Large intestine (tissue), 3 donors: ENCODE results near the gene DRC3. TPM values are rescaled to one million over a fixed set of nuclear protein-coding genes. Genes with fewer than 3 reads are reported as not detected.

ENCODE experiments used
- DNase-seq, 2 donors: peaks; one replicate each; pipeline versions ENCODE4 v3.0.0 to v3.0.0-alpha.2; 2013
- H3K27ac ChIP-seq: one replicate; pipeline ENCODE4 v1.5.1; 2013; ENCODE audit warnings: low read length
- H3K27me3 ChIP-seq: 2 replicates; pipeline ENCODE4 v1.6.1; 2013; ENCODE audit warnings: low read length; ENCODE audit not compliant: control insufficient read depth, insufficient read depth
- H3K36me3 ChIP-seq: 2 replicates; pipeline ENCODE4 v1.6.1; 2013; ENCODE audit warnings: low read length; ENCODE audit not compliant: control insufficient read depth, insufficient read depth
- H3K4me1 ChIP-seq: one replicate; pipeline ENCODE4 v1.6.1; 2013; ENCODE audit warnings: low read length; ENCODE audit not compliant: control insufficient read depth, insufficient read depth
- H3K4me3 ChIP-seq: one replicate; pipeline ENCODE4 v1.5.1; 2013; ENCODE audit warnings: low read length
- H3K9me3 ChIP-seq: one replicate; pipeline ENCODE4 v1.6.1; 2013; ENCODE audit warnings: mild to moderate bottlenecking, low read depth, low read length, moderate library complexity; ENCODE audit not compliant: control insufficient read depth
- WGBS: methylation state at CpG from one replicate; pipeline ENCODE4 v1.1.5; 2013; ENCODE audit warnings: low lambda C conversion rate; ENCODE audit not compliant: insufficient coverage; 5-methylcytosine and 5-hydroxymethylcytosine counted together
- polyA plus RNA-seq: library from polyadenylated mRNA; unstranded; fragments of 120-200 nt; gene quantifications from one replicate; pipeline ENCODE4 v1.2.1, GENCODE V29; 2013

Gene DRC3
- polyA plus RNA-seq, 1 donor: 5.7 TPM

GRCh38 chr17:17965152-17965721 lies 7.4 kb upstream of the DRC3 start:
- no peaks in the 10 kb centered on the region for H3K36me3 ChIP-seq
- DNase-seq: no peak
- no peaks in the 10 kb centered on the region for H3K27me3 ChIP-seq
- peaks cover 5% of the 10 kb centered on the region for H3K4me1 ChIP-seq
- 80% methylated on average over 1 of the region's 2 CpGs for whole genome bisulfite sequencing
- H3K9me3 ChIP-seq: no peaks in the 10 kb centered on the region
- no peak overlapping the region for H3K27ac ChIP-seq
- no peak overlapping the region for H3K4me3 ChIP-seq

GRCh38 chr17:17966399-17966798 lies 6.3 kb upstream of the DRC3 start:
- Histone ChIP-seq H3K9me3 (no peaks in the 10 kb centered on the region), H3K27ac (no peak overlapping the region), H3K27me3 (no peaks in the 10 kb centered on the region), H3K36me3 (no peaks in the 10 kb centered on the region), H3K4me1 (peaks cover 12% of the 10 kb centered on the region), H3K4me3 (no peak overlapping the region)
- WGBS: no CpG with 5 or more reads among the region's 3 CpGs
- DNase-seq: no peak

GRCh38 chr17:17970699-17971430 lies 1.8 kb upstream of the DRC3 start:
- WGBS: no CpG with 5 or more reads among the region's 1 CpG
- no peak for DNase-seq

GRCh38 chr17:17971431-17972125 lies 1.1 kb upstream of the DRC3 start:
- WGBS: no CpG with 5 or more reads among the region's 33 CpGs
- Histone ChIP-seq H3K27me3 (no peaks in the 10 kb centered on the region), H3K36me3 (no peaks in the 10 kb centered on the region), H3K9me3 (no peaks in the 10 kb centered on the region), H3K4me3 (peak overlapping the region; percentile 59), H3K27ac (peak overlapping the region; percentile 22), H3K4me1 (peaks cover 18% of the 10 kb centered on the region)
- peak in 1 of 2 donors; percentile 29 for DNase-seq

More at GRCh38 chr17:17970699-17971430, 1.8 kb upstream of the DRC3 start:
- Histone ChIP-seq H3K9me3 (no peaks in the 10 kb centered on the region), H3K27ac (no peak overlapping the region), H3K4me3 (peak overlapping the region; percentile 59), H3K36me3 (no peaks in the 10 kb centered on the region), H3K4me1 (peaks cover 18% of the 10 kb centered on the region), H3K27me3 (no peaks in the 10 kb centered on the region)

DNA sequence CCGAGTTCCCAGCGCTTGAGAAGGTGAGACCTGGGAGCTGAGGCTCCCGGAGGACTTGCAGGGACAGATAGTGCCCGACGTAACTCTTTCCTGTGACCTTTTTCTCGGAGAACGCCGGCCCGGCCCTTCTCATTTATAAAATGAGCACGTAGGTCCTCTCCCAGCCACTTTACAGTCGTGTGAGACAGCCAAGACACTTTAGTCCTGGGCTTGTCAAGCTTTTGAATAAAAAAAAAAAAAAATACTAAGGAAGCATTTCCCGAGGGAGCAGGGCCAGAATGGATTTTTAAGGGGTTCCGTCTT lies 241 bp downstream of the DRC3 start:
- WGBS: 20% methylated on average over 3 of the region's 13 CpGs

DNA sequence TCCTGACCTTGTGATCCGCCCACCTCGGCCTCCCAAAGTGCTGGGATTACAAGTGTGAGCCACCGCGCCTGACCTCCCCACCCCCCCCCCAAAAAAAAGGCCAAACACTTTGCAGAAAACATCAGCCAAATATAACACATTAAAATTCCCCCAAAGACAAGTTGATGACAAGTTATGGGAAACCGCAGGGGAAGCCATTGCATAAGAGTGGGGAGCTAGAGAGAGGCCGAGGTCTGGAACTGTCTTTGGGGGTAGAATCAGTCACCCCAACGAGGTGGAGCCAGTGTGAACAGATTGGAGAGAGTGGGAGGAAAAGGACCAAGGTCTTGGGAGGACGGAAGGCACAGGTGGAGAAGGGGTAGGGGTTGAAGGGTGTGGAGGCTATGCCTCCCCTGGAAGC lies 2.8 kb downstream of the DRC3 start:
- Histone ChIP-seq H3K4me3 (no peak overlapping the region), H3K9me3 (no peaks in the 10 kb centered on the region), H3K27ac (no peak overlapping the region), H3K36me3 (no peaks in the 10 kb centered on the region), H3K27me3 (no peaks in the 10 kb centered on the region), H3K4me1 (peaks cover 15% of the 10 kb centered on the region)
- 92% methylated on average over 2 of the region's 8 CpGs for WGBS
- DNase-seq: no peak

More for the DNA sequence above, 241 bp downstream of the DRC3 start:
- no peak overlapping the region for H3K27ac ChIP-seq
- no peak for DNase-seq
- H3K9me3 ChIP-seq: no peaks in the 10 kb centered on the region
- H3K4me1 ChIP-seq: peaks cover 18% of the 10 kb centered on the region
- H3K4me3 ChIP-seq: peak overlapping the region; percentile 58
- no peaks in the 10 kb centered on the region for H3K27me3 ChIP-seq
- H3K36me3 ChIP-seq: no peaks in the 10 kb centered on the region

GRCh38 chr17:17976931-17977570 lies 4.4 kb downstream of the DRC3 start:
- no peak overlapping the region for H3K4me3 ChIP-seq
- H3K27ac ChIP-seq: no peak overlapping the region
- no peaks in the 10 kb centered on the region for H3K27me3 ChIP-seq
- WGBS: no CpG with 5 or more reads among the region's 10 CpGs
- peaks cover 3% of the 10 kb centered on the region for H3K4me1 ChIP-seq
- no peaks in the 10 kb centered on the region for H3K36me3 ChIP-seq
- H3K9me3 ChIP-seq: no peaks in the 10 kb centered on the region
- DNase-seq: no peak

- DNase-seq: no peak
- no peak overlapping the region for H3K4me3 ChIP-seq
- H3K36me3 ChIP-seq: no peaks in the 10 kb centered on the region
- no peaks in the 10 kb centered on the region for H3K9me3 ChIP-seq
- no peak overlapping the region for H3K27ac ChIP-seq
- H3K4me1 ChIP-seq: no peaks in the 10 kb centered on the region
- 100% methylated on average over 1 of the region's 14 CpGs for WGBS
- H3K27me3 ChIP-seq: no peaks in the 10 kb centered on the region
Measured at GRCh38 chr17:17978481-17979424, 6.1 kb downstream of the DRC3 start.

- no CpG with 5 or more reads among the region's 3 CpGs for WGBS
- no peak for DNase-seq
- no peaks in the 10 kb centered on the region for H3K9me3 ChIP-seq
- no peaks in the 10 kb centered on the region for H3K4me1 ChIP-seq
- no peaks in the 10 kb centered on the region for H3K36me3 ChIP-seq
- no peak overlapping the region for H3K27ac ChIP-seq
- no peak overlapping the region for H3K4me3 ChIP-seq
- no peaks in the 10 kb centered on the region for H3K27me3 ChIP-seq
Measured at GRCh38 chr17:17979778-17980177, 7.1 kb downstream of the DRC3 start.

- Histone ChIP-seq H3K27ac (no peak overlapping the region), H3K36me3 (no peaks in the 10 kb centered on the region), H3K9me3 (no peaks in the 10 kb centered on the region), H3K27me3 (no peaks in the 10 kb centered on the region), H3K4me3 (no peak overlapping the region), H3K4me1 (no peaks in the 10 kb centered on the region)
- no peak for DNase-seq
- WGBS: no CpG with 5 or more reads among the region's 9 CpGs
Measured at GRCh38 chr17:17981330-17981729, 8.7 kb downstream of the DRC3 start.
